SK-N-DZ (cell line): ENCODE results near the gene AGRP.

Experiments
- DNase-seq: peaks from one replicate; pipeline ENCODE4 v3.0.0-alpha.2; 2015; ENCODE audit warnings: low spot score

The AGRP gene

DNA sequence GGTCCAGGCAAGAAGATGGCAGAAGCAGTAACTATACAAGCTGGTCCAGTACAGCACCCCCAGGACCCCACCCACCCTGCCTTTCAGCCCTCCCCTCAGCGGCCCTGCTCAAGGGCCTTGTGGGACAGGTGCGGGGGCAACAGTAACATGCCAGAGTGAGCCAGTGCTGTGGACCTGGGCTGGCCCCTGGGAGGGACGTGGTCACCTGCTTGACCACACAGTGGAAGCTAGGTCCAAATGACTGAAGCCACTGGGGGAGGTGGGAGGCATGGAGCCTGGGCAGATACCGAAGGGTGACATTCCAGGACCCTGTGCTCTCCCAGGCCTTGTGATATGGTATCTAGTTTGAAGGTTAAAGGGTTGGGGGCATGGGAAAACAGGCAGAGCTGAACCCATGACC is 19.7 kb downstream of the AGRP start:
- DNase-seq: no peak

DNA sequence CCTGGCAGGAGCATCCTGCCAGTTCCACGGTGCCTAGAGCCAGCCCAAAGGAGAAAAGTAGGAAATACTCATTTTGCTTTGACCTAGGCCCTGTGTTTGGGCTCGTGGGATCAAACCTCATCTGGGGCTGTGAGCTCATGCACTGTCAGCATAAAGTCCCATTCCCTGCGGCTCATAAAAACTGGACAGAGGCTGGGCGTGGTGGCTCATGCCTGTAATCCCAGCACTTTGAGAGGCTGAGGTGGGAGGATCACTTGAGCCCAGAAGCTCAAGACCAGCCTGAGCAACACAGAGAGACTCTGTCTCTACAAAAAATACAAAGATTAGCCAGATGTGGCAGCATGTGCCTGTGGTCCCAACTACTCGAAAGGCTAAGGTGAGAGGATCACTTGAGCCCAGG is 20.3 kb downstream of the AGRP start:
- DNase-seq: no peak

DNA sequence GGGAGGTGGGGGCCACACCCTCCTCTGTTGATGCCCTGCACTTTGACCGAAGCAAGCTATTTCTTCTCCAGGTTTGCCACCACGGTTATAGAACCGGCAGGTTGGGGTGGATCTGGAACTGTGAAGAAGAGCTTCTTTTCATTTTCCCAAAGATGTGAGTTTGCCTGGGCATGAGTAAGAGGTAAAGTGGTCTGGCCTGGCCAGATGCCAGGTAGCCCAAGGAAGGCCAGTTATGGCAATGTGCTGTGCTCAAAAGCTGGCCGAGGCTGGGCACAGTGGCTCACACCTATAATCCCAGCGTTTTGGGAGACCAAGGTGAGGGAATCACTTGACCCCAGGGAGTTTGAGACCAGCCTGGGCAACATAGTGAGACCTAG is 21.1 kb downstream of the AGRP start:
- no peak for DNase-seq

DNA sequence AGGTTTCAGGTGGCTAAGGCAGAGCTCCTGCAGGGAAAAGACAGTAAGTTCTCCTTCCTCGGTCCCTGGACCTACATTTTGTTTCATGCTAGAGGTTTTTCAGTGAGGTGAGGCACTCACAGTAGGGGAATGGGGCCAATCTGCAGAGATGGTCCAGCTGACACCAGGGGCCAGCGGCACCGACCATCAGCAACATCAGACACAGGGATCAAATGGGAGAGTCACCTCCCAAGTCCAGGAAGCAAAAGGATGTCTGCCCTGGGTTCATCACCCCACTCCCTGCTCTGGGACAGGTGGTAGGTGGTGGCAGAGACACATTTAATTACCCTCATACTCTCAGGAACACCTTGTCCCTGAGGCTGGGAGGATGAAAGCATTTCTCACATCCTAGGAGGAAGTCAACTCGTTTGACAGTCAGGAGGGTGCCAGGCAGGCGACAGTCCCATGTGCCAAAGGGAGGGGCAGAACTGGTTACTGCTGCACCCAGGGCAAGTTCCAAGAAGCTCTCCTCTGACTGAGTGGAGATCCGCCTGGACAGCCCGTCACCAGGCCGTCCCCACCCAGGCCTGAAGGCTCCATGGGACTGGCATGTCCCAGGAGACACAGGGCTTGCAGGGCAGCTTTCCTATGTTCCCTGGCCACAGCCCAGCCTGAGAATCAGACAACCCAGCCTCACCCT is 21.6 kb downstream of the AGRP start:
- no peak for DNase-seq

DNA sequence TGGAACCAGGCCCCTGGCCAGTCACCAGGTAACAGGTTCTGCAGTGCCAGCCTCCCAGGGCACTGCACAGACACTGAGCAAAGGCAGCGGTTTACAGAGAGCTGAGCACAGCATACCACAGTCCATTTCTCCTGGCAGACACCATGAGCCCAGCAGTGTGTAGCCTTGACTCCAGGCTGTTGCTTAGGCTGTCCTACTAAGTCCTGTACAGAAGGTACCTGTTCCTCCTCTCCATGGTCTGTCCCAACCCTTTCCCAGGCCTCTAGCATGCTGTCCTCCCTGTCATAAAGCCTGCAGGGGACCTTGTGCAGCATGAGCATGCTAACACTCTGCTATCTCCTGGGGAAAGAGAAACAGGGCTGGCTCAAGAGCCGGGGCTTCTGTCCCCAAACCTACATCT is 22.4 kb downstream of the AGRP start:
- no peak for DNase-seq

DNA sequence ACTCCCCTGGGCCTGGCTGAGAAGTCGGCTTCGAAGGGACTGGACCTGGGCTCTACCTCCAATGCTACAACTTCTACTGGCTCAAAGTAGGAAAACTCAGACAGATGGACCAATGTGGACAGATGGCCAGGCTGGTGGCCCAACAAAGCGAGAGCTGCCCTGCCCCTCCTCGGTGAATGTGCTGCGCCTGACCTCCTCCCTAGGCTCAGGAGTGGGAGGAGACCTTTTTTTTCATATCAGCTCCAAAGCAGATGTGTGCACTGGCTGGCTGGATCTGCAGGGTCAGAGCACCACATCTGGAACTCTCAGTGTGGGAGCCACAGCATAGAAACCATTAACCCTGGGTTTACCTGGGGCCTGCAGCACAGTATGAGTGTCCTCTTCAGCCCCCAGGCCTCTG is 23.2 kb downstream of the AGRP start:
- no peak for DNase-seq

DNA sequence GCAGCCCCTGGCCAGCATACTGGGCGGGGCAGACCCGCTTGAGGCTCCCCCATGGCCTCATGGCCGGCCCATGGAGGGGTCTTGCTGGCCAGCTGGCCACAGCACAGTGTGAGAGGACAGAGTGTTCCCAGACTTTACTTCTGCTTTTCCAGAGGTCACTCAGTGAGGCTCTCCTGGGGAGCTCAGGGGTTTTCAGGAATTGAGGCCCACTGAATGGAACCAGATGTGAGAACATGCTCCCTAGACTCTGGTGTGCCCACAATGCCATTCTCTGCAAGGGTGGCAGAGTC is 23.5 kb downstream of the AGRP start:
- no peak for DNase-seq

DNA sequence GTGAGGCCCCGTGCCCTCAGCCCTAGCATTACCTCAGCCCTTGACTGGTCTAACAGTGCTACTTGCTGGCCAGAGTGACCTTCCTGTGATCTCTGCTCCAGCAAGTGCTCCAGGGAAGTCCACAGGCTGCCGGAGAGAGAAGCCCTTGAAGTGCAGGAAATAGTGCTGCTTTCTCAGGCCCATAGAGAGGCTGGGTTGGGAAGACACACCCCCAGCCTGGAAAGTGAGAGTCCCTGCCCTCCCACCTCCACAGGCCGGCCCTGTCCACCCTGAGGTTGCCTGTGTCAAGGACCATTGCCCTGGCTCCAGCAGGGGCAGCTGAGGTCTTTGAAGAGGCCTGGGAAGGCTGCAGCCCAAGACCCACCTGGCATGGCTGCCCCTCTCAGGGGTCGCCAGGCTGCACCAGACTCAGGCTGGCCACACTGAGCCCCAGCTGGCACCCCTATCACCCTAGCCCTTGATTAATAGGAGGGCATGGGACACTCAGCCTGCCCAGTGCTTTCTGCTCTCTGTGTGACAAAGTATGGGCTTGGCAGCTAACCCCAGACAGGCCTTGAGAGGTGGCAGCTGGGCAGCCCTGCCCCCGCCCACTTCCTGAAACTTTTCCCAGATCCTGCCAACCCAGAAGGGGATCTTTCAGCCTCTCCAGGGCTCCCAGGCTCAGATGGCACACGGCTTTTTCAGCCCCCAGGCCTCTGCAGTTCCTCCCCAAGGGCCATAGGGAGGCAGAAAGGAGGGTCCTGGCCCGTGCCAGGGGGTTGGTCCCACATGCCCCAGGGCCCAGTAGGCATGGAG is 24.1 kb downstream of the AGRP start:
- no peak for DNase-seq

DNA sequence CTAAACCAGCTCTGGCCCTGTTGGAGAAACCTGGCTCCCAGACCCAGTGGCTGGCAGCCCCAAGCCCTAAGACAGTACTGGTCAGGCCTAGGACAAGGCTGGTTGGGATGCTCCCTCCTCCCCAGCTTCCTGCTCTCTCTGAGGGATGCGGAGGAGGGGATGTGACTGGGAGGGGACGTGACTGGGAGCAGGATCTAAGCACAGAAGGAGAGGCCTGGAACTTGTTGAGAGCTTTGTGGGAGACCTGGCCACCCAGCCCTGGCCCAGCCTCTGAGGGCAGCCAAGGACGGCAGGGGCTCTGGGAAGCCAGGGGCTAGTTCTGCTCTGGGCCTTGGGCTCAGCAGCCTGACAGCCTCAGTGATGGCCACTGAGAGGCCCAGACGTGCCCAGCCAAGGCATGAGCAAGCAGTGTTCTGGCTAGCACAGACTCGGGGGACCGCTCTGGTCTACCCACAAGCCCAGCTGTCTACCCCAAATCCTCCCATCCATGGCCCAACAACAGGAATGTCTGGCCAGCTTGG is 25.2 kb downstream of the AGRP start:
- DNase-seq: no peak

DNA sequence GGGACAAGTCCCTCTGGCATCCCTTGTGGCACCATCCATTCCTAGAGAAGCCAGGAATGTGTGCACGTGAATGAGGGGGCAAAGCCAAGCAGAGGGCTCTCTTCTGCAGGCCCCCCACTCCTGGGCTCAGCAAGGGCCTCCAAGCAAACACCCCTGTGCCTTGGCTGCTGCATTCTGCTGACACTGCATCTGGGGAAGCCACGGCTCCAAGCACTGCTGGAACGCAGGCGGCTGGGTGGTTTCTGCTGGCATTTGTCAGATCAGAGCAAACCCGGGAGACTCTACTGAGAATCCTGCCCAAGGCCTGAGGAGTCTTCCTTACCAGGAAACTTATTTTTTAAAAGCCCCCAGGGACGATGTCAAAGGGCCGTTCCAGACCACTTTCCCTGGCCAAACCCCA is 25.7 kb downstream of the AGRP start:
- no peak for DNase-seq

DNA sequence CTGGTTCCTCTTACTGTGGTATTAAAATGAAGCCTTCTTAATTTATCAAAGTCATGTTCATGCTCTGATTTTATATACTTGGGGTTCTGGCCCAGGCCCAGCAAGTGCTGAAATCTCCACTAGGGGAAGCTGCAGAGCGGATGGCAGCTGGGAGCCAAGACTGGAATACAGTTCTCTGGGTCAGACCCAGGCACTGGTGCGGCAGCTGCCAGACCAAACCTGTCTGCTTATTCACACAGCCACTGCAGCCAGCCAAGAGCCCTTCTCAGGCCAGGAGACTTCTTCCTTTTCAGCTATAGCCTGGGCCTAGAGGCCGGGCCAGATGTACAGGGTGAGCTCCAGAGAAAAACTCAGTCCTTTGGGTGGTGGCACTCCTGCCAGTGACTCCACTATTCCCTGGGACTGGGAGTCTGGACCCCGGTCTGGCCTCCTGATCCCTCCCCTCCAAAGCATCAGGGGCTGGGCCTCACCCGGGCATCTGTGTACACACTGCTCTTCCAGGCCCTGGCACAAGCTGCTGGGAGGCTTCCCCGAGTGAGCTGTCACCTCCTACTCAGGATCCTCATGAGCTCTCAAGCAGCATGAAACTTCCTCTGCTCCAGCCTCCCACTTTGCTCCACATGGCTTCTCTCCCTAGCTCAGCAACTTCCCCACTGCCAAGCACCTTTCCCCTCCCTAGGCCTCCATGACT is 26.8 kb downstream of the AGRP start:
- DNase-seq: no peak

DNA sequence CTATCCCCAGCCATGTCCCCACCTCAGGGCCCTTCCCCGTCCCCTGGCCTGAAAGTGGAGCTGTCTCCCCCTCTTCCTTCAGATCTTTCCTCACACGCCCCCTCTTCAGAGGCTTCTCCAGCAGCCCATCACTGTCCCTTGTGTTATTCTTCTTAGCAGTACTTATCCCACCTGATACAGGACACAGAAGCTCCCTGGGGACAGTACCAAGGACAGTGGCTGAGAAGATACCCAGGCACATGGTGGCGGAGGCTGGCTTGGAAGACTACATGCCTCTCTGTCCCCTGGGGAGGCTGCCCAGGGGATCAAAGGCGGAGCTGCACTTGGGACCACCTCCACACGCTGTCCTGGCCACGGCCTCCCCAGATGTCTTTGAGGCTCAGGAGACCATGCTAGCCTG is 28.5 kb downstream of the AGRP start:
- no peak for DNase-seq

DNA sequence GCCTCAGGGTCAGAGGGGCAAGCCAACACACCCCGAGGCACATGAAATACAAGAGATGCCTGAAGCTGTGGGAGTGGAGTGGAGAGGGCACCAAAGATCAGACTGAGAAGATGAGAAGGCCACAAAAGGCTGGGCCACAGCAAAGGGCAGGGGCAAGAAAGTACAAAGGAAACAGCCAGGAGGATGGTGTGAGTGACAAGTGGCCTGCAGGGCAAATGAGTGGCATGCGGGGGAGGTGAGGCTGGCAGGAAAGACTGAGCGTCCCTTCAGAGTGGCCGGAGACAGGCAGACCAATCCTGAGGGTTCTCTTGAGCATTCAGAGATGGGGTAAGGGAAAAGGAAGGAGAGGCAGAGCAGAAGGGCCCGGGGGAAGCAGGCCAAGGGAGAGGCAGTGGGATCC is 29.2 kb downstream of the AGRP start:
- no peak for DNase-seq

DNA sequence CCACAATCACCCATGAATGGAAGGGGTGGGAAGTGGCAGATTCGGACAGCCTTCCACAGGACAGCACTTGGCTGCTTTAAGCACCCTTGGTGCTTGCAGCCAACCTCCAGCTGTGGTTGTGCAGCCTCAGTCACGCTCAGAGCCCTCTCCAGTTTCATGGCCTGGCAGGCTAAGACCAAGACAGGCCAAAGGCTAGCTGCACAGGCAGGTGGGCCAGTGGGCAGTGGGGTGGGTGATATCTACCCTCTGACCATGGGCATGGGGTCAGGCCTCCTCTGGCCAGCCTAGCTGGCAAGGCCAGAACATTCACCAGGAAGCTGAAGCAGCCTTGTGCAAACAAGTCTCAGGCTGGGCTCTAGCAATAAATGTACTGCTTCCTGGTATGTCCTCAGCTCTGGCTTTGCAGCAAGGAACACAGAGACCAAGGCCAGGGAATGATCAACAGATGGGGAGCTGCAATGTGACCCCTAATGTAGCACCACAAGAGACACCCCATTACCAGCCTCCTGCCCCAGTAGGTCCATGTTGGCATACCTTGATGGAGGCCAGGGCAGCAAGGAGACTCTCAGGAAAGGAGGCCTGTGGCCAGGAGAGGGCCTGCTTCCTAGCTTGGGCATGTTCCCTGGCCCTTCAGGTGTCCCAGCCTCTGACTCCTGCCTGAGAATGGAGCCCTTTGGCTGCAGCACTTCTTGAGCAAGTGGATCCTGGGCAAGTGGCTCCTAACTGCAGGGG is 31.5 kb downstream of the AGRP start:
- DNase-seq: no peak

DNA sequence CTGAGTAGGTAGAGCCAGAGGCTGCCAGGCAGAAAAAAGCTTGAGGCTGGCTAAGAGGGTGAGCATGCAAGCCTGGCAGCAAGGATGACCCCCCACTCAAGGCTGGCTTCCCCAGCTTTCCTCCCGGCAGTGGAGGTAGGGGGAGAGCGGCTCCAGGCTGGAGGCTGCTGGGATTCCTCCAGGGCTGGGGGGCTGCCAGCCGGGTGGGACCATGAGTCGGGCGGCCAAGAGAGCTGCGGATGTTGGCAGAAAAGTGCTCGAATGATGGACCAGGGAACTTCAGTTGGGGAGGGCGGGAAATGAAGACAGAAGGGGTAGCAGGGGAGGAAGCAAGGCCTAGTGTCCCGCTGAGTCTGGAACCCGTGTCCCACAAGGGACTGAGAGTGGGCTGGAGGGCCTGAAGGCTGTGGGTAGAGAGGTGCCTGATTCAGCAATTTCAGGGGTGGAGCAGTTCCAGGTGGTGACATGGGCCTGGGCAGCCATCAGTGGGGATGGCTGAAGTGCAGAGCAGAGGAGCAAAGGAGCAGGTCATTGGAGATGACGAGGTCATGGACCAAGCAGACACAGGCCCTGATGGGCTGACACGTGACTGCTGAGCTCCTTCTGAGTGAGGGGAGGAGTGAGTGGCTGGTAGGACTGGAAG is 32.2 kb downstream of the AGRP start:
- DNase-seq: no peak

DNA sequence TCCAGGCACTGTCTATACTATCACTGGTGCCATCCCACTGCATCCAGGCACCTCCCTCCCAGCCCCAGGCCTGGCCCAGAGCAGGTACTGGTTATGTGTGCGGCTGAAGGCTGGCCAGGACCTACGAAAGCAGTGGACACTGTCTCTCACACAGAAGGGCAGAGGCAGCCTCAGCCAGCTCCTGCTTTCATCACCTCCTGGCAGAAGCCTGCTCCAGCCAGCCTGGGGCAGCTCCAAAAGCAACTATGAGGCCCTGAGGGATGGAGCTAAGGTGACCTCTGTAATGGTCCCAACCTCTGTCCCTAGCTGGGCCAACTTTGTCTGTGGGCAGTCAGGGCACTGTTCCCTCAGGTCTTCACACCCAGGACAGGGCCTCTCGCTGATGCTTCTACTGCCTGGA is 33.6 kb downstream of the AGRP start:
- no peak for DNase-seq

DNA sequence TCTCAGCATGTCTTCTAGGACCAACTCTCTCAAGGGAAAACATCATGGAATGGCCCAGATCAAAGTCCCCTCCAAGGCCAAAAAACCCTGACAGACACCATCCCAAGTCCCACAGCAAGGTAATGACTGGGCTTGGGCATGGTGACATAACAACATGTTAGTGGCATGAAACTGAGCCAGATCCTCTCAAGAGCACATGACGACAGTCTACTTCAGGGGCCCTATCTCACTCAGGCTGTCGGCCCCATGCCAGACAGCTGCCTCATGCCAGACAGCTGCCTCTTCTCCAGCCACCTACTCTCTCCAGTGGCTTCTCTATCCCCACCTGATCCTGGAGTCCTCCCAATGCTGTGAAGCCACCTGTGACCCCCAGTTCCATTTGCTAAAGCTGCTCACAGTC is 34.0 kb downstream of the AGRP start:
- no peak for DNase-seq

DNA sequence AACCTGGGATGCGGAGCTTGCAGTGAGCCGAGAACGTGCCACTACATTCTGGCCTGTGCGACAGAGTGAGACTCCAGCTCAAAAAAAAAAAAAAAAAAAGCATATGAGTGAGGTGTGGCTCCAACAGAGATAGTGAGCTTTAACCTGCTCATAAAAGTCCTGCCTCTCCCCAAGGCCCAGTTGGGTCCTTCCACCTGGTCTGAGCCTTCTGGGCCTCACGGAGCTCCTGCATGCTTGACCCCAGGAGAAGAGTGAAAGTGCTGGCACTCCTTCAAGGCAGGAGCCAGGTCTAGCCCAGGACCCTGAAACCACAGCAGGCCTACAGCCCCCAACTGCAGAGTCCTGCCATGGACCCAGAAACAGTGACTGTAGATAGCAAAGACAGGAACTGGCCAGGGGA is 34.8 kb downstream of the AGRP start:
- DNase-seq: no peak

DNA sequence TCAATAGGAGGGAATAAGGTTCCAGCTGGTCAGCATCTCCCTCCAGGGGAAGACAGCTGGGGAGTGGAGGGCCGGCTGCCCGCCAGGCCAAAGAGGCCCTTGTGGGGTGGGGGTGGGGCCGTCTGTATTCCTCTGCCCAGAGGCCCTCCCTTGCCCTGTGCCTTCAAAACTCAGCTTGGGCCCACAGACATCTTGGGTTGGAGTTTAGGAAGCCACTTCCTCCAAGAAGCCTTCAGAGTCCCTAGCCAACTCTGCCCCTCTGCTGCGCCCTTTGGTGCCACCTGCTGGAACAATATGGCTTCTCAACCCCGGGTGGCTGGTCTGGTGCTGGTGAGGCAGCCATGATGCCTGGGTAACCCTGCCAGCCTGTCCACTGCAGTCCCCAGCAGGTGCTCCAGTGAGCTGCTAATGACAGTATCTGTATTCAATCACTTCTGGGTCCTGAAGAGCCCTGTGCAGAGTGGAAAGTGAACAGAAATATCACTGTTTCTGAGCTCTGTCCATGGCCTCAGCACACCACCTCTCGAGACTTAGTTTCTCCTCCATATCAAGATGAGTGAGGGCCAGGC is 35.8 kb downstream of the AGRP start:
- DNase-seq: peak; percentile 38

DNA sequence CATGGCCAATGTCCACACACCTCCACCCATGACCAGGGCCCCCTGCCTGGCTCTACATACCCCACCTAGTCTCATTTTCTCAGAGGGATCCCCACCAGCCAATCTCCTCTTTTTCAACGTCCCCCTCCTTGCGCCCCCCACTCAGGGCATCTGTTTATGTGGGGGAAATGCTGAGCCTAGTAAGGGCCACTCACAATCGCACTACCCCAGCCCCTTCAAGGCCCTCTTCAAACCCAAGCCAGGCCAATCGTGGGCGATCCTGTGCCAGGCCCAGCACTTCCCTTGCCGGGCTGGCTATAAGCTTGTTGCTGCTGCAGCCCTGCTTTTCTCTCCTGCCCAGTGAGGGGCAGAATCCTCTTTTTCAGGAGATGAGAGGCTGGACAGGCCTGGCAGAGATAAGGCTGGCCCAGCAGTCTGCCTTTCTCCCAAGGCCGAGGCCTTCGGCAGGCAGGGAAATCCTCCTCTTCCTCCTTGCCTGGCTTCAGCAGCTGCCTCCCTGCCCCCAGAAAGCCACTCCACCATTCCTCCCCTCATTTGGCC is 36.3 kb downstream of the AGRP start:
- no peak for DNase-seq
